Measurements from ENCODE around the gene AKAP13. TPM values are rescaled to one million over a fixed set of nuclear protein-coding genes. Genes with fewer than 3 reads are reported as not detected.

AKAP13 gene
- total RNA-seq, 2 experiments from 2014 or later, result 104 to 106 TPM

GRCh38 chr15:85500060-85500708, 119.8 kb downstream of the AKAP13 start:
- CTCF ChIA-PET, result interaction anchor here (0.5 to 0.9 kb wide), 2 partner anchors 107 to 145 kb away, joined by 3 read pairs; no protein-coding TSS in a partner anchor
- POLR2A ChIA-PET, result no interaction called here

- CTCF ChIA-PET, result interaction anchor here (0.5 kb wide), 1 partner anchor 106 kb away, joined by 3 read pairs; no protein-coding TSS in a partner anchor
- POLR2A ChIA-PET, result no interaction called here
Observed at GRCh38 chr15:85500729-85501128, 120.3 kb downstream of the AKAP13 start.

DNA sequence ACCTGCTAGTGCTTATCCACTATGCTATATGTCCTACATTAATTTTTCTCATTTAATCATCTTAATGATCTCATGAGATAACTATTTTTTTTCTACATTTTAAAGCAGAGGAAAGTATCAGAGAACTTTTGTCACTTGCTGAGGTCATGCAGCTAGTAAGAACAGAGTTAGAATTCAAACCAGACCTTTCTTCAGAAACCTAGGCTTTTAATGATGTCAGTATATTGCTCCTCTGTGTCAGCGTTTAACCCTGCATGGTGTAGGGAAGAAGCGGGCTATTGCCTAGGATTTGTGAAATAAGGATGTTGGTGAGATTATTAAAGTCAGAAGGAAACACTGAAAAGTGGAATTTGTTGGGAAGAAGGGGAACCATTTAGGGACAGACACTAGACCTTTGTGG, 121.2 kb downstream of the AKAP13 start:
- ChIA-PET CTCF (no interaction called here), POLR2A (no interaction called here)

GRCh38 chr15:85503151-85503799, 122.9 kb downstream of the AKAP13 start:
- ChIA-PET CTCF (interaction anchor here (1.4 kb wide), 1 partner anchor 39 kb away, joined by 3 read pairs; no protein-coding TSS in a partner anchor), POLR2A (no interaction called here)

- ChIA-PET CTCF (interaction anchor here (0.6 to 2.0 kb wide), 12 partner anchors 10 to 329 kb away, joined by 3 to 8 read pairs (median 3); no protein-coding TSS in a partner anchor), POLR2A (no interaction called here)
Observed at GRCh38 chr15:85504749-85505676, 124.6 kb downstream of the AKAP13 start.

- ChIA-PET CTCF (no interaction called here), POLR2A (no interaction called here)
Observed at GRCh38 chr15:85507114-85507513, 126.7 kb downstream of the AKAP13 start.

- ChIA-PET CTCF (interaction anchor here (0.9 kb wide), 1 partner anchor 23 kb away, joined by 3 read pairs; no protein-coding TSS in a partner anchor), POLR2A (no interaction called here)
Observed at GRCh38 chr15:85509973-85510372, 129.6 kb downstream of the AKAP13 start.

- ChIA-PET POLR2A (no interaction called here), CTCF (no interaction called here)
Observed at GRCh38 chr15:85514413-85514812, 134.0 kb downstream of the AKAP13 start.

DNA sequence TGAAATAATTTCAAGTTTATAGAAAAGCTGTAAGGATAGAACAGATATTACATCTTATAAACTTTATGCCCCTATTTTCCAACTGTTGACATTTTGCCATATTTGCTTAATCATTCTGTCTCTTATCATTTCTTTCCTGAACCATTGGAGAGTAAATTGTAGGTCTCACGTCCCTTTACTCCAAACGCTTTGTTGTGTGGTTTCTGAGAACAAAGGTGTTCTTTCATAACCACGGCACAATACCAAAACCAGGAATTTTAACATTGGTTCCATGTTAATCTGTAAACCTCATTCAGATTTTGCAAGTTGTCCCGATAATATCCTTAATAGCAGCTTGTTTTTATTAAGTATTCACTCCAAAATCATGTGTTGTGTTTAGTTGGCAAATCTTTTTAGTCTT, 134.8 kb downstream of the AKAP13 start:
- ChIA-PET CTCF (no interaction called here), POLR2A (no interaction called here)

GRCh38 chr15:85517086-85517485, 136.7 kb downstream of the AKAP13 start:
- ChIA-PET CTCF (interaction anchor here (0.7 kb wide), 1 partner anchor 26 kb away, joined by 4 read pairs; no protein-coding TSS in a partner anchor), POLR2A (no interaction called here)

- ChIA-PET CTCF (no interaction called here), POLR2A (no interaction called here)
Observed at GRCh38 chr15:85518979-85519761, 138.8 kb downstream of the AKAP13 start.

DNA sequence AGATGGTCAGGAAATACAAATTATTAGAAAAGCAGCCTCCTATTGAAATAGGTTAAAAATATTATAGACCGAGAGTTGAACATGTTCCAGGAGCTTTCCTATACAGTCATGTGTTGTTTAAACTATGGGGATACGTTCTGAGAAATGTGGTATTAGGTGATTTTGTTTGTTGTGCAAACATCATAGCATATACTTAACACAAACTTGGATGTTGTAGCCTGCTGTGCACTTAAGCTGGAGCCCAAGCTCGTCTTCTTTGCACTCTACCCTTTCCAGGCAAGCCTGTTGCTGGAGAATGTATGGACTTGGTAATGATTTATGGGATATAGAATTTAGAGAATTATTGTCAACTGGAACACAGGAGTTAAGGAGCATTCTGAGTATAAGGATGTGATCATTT, 140.2 kb downstream of the AKAP13 start:
- ChIA-PET POLR2A (no interaction called here), CTCF (interaction anchor here (1.1 to 1.6 kb wide), 2 partner anchors 35 to 56 kb away, joined by 4 read pairs; no protein-coding TSS in a partner anchor)

DNA sequence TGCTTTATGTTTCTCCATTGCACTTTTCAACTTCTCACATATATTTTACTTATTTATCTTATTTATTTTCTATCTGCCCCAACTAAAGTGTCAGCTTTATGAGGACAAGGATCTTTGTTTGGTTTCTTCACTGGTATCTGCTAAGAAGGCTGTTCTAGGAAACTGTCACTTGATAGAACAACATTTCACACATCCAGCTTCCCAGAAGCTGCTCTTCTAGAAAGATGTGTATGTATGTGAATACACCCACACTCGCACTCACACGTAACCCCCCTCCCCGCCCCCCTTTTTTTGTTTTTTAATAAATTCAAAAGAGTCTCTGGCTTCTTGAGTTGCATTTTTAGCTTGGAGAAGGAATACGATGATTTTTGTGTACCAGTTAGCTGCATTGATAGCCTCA, 143.1 kb downstream of the AKAP13 start:
- ChIA-PET CTCF (interaction anchor here (1.2 kb wide), 1 partner anchor 18 kb away, joined by 3 read pairs; no protein-coding TSS in a partner anchor), POLR2A (no interaction called here)

DNA sequence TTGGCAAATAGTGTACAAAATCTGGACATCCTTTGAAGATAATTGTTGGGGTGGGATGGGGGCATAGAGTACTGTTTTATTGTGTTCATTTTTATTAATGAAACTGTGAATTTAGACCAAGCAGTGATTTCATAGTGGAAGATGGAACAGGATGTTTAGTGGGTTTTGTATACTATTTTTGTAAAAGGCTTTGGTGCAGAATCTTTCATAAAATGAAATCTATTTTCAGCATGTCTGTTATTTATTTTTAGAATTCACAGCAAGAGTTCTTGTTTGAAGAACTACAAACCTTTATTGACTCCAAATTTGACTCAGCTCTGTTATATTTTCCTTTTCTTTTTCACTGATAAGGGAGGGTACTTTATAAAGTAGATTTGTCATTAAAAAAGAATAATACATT, 145.4 kb downstream of the AKAP13 start:
- POLR2A ChIA-PET, result no interaction called here
- CTCF ChIA-PET, result interaction anchor here (1.1 kb wide), 1 partner anchor 8 kb away, joined by 3 read pairs; no protein-coding TSS in a partner anchor

- ChIA-PET CTCF (interaction anchor here (1.0 kb wide), 1 partner anchor 22 kb away, joined by 3 read pairs; no protein-coding TSS in a partner anchor), POLR2A (no interaction called here)
Observed at GRCh38 chr15:85527895-85528294, 147.5 kb downstream of the AKAP13 start.

- ChIA-PET CTCF (no interaction called here), POLR2A (interaction anchor here (0.5 kb wide), 1 partner anchor 112 kb away, joined by 5 read pairs; no protein-coding TSS in a partner anchor)
Observed at GRCh38 chr15:85530079-85530478, 149.7 kb downstream of the AKAP13 start.

DNA sequence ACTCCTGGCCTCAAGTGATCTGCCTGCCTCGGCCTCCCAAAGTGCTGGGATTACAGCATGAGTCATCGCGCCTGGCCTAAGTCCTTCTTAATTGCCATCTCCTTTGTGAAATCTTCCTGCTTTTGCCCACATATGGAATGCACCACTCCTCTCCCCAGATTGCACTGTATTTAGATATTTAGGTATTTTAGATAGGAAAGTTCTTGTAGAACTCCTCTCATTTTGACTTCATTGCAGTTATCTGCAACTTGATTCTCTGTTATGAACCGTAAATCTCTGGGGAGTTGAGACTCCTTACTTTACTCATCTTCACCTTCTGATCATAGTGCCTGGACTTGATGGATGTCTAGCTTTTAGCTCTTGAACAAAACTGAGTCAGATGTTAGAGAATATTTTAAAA, 150.7 kb downstream of the AKAP13 start:
- CTCF ChIA-PET, result no interaction called here
- POLR2A ChIA-PET, result no interaction called here

GRCh38 chr15:85532689-85533088, 152.3 kb downstream of the AKAP13 start:
- ChIA-PET POLR2A (interaction anchor here (1.0 kb wide), 1 partner anchor 9 kb away, joined by 3 read pairs; no protein-coding TSS in a partner anchor), CTCF (no interaction called here)

DNA sequence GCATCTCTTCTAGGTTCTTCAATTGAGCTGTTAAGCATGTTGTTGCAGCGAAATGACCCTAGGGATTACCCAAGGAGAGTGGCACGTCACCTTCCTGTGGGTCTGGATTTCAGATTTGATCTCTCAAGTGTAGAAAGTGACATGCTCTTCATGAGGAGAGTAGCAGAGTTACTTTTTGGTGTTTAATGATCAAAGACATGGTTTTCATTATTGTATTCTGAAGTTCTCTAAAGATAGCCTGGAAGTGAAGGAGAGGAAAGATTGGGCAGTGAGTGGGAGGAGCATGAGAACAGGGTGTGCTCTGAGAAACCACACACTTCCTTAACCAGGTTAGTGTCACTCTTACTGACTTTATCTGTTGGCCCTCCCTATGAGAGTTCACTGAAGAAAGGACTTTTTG, 153.6 kb downstream of the AKAP13 start:
- ChIA-PET POLR2A (no interaction called here), CTCF (interaction anchor here (1.1 to 1.4 kb wide), 2 partner anchors 9 to 24 kb away, joined by 3 read pairs; no protein-coding TSS in a partner anchor)

Measured in activated CD8-positive, alpha-beta memory T cell treated with anti-CD3 and anti-CD28 coated beads for 36 hours (primary cell).